SK-N-MC (cell line): ENCODE measurements around the gene FEV.

Experiments used
- DNase-seq: peaks from one replicate; pipeline ENCODE4 v3.0.0-alpha.2; 2011; ENCODE audit warnings: low read depth, low spot score
- H3K27ac ChIP-seq: fragments of 200-600 bp; sonication (generic); 2 replicates; pipeline ENCODE4 v1.5.1; 2016; ENCODE audit warnings: mixed run types
- H3K36me3 ChIP-seq: fragments of 200-600 bp; sonication (generic); 2 replicates; pipeline ENCODE4 v1.6.1; 2017; ENCODE audit warnings: antibody characterized with exemption, low read length, mixed read lengths; ENCODE audit not compliant: insufficient read depth
- H3K4me3 ChIP-seq: fragments of 200-600 bp; sonication (generic); 2 replicates; pipeline ENCODE4 v1.5.1; 2016
- H3K9ac ChIP-seq: fragments of 200-600 bp; sonication (generic); 2 replicates; pipeline ENCODE4 v1.8.0; 2017; ENCODE audit warnings: mixed run types, mixed read lengths; ENCODE audit not compliant: insufficient read length
- H3K9me3 ChIP-seq: fragments of 200-600 bp; sonication (generic); 2 replicates; pipeline ENCODE4 v1.6.1; 2017; ENCODE audit warnings: low read depth, mild to moderate bottlenecking, antibody characterized with exemption, low read length, moderate library complexity, mixed read lengths
- EZH2 ChIP-seq: fragments of 200-600 bp; sonication (generic); IDR thresholded peaks from one replicate; pipeline ENCODE4 v1.6.1; 2017; ENCODE audit warnings: antibody characterized with exemption
- FOXP2 ChIP-seq: optimal IDR thresholded peaks from 2 replicates; pipeline ENCODE3; 2011; ENCODE audit warnings: mild to moderate bottlenecking, moderate library complexity; ENCODE audit not compliant: insufficient read depth; ENCODE audit errors: extremely low read length, control extremely low read depth
- POLR2AphosphoS5 ChIP-seq: IDR thresholded peaks from 2 replicates; pipeline ENCODE4 v1.6.1; 2012; ENCODE audit warnings: mild to moderate bottlenecking, low read depth, low read length, borderline replicate concordance

The FEV gene

GRCh38 chr2:219003979-219004378 is 19.0 kb upstream of the FEV start:
- Histone ChIP-seq H3K9ac (no peak overlapping the region), H3K36me3 (no peaks in the 10 kb centered on the region), H3K4me3 (no peak overlapping the region), H3K27ac (no peak overlapping the region), H3K9me3 (no peaks in the 10 kb centered on the region)
- no peak for DNase-seq
- TF ChIP-seq EZH2, result no peak

- H3K36me3 ChIP-seq, result no peaks in the 10 kb centered on the region
- TF ChIP-seq POLR2AphosphoS5 (no peak), EZH2 (no peak), FOXP2 (no peak)
- no peak overlapping the region for H3K27ac ChIP-seq
- no peak overlapping the region for H3K9ac ChIP-seq
- no peak for DNase-seq
- H3K4me3 ChIP-seq, result no peak overlapping the region
- H3K9me3 ChIP-seq, result no peaks in the 10 kb centered on the region
Measured at GRCh38 chr2:219003267-219003634, 18.3 kb upstream of the FEV start.

DNA sequence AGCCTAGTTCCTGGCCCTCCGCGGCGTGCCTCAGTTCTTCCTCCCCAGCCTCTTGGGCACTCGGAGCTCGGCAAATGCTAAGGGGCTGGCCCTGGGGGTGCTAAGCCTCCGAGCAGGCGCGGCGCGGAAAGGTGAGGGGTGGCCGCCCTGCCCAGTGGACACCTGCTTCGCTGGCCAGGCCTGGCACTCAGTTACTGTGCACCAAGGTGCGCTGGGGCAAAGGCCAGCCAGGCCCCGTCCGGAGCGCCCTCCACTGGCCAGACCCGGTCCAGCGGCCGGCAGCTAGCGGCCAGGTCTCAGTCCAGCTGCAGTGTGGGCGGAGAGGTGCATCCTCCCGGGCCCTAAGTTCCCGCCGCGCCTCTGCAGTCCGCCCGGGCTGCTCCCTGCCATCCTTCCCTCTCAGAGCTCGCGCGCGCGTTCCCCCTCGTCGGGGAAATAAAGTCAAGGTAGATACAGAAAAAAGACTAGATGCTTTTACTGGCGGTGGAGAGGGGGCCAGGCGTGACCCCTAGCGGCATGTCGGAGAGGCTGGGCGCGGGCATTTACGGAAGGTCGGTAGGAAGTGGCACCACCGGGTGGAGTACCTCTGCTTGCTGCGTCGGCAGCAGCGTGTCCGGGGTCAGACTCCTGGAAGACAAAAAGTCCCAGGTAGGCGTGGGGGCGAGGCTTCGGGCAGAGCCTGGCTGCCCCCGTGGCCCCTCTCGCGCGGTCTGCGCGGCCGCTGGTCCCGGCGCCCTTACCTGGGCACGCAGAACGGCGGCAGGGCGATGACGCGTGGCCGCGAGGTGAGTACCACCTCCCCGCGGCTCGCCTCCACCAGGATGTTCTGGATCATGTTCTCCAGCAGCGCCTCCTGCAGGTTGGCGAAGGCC is 17.6 kb upstream of the FEV start:
- Histone ChIP-seq H3K36me3 (no peaks in the 10 kb centered on the region), H3K4me3 (no peak overlapping the region), H3K27ac (no peak overlapping the region), H3K9me3 (no peaks in the 10 kb centered on the region), H3K9ac (no peak overlapping the region)
- TF ChIP-seq EZH2, result no peak
- DNase-seq, result no peak

- no peak for TF ChIP-seq FOXP2
- no peak for TF ChIP-seq POLR2AphosphoS5
- no peak for TF ChIP-seq EZH2
- no peaks in the 10 kb centered on the region for H3K9me3 ChIP-seq
- H3K27ac ChIP-seq, result no peak overlapping the region
- DNase-seq, result no peak
- H3K36me3 ChIP-seq, result no peaks in the 10 kb centered on the region
- H3K4me3 ChIP-seq, result no peak overlapping the region
- no peak overlapping the region for H3K9ac ChIP-seq
Measured at GRCh38 chr2:219001577-219002394, 16.8 kb upstream of the FEV start.

DNA sequence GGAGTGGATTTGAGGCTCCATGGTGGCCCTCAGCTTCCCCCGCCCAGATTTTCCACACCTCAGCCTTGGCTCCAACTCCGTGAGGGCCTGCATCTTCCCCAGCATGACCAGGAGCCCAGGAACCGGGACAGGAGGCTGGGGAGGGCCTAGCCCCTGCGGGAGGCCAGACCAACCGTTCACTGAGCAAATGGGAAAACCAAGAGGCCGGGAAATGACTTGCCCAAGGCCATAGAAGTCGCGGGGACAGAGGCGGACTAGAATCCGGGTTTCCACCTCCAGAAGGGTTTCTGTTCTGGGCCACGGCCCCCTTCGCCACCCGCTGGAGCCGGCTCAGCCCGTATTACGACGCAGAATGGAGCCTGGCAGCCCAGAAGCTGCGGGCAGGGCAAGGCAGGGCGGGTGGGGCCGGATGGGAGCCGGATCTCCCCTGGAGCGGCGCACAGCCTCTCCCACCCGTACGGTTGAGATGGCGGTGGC is 16.2 kb upstream of the FEV start:
- H3K27ac ChIP-seq, result no peak overlapping the region
- H3K4me3 ChIP-seq, result no peak overlapping the region
- no peak for TF ChIP-seq POLR2AphosphoS5
- TF ChIP-seq EZH2, result no peak
- no peak for TF ChIP-seq FOXP2
- H3K36me3 ChIP-seq, result no peaks in the 10 kb centered on the region
- H3K9me3 ChIP-seq, result no peaks in the 10 kb centered on the region
- no peak for DNase-seq
- no peak overlapping the region for H3K9ac ChIP-seq

- no peak overlapping the region for H3K4me3 ChIP-seq
- H3K9me3 ChIP-seq, result no peaks in the 10 kb centered on the region
- no peak for DNase-seq
- no peak overlapping the region for H3K9ac ChIP-seq
- TF ChIP-seq POLR2AphosphoS5, result no peak
- TF ChIP-seq FOXP2, result no peak
- TF ChIP-seq EZH2, result no peak
- no peaks in the 10 kb centered on the region for H3K36me3 ChIP-seq
- no peak overlapping the region for H3K27ac ChIP-seq
Measured at GRCh38 chr2:219000569-219000960, 15.6 kb upstream of the FEV start.

DNA sequence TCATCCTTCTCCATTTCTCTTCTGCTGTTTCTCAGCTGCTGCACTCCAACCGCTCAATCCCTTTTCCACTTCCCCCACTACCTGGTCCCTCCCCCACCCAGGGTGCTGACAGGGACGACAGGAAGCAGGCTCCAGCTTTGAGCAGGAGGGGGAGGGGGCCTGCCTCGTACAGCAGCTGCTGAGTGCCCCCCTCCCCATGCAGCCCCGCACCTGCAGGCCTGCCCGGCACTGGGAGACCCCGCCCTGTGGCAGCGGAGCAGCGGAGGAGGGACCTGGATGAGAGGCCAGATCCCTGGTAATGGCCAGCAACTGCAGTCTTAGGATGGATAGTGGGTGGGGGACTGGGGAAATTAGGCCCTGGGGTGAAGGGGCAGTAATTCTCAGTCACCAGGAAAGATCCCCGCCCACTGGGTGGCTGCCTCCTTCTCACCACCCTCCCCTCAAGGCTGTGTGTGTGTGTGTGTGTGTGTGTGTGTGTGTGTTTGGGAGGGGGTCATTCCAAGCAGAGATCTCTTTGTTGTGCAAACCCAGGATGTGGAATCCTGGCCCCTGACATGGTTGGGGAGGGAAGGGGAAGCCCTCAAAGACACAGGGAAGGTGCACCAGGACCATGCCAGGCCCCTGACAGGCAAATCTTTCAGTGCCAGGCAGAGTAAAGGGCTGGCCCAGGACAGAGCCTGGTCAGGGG is 15.0 kb upstream of the FEV start:
- TF ChIP-seq EZH2, result no peak
- no peak for TF ChIP-seq FOXP2
- TF ChIP-seq POLR2AphosphoS5, result no peak
- Histone ChIP-seq H3K27ac (no peak overlapping the region), H3K36me3 (no peaks in the 10 kb centered on the region)

GRCh38 chr2:218999021-218999880 is 14.3 kb upstream of the FEV start:
- no peaks in the 10 kb centered on the region for H3K36me3 ChIP-seq
- H3K27ac ChIP-seq, result no peak overlapping the region
- TF ChIP-seq FOXP2 (no peak), EZH2 (no peak), POLR2AphosphoS5 (no peak)
- DNase-seq, result no peak
- H3K4me3 ChIP-seq, result no peak overlapping the region
- no peak overlapping the region for H3K9ac ChIP-seq
- no peaks in the 10 kb centered on the region for H3K9me3 ChIP-seq

More for the DNA sequence above, 15.0 kb upstream of the FEV start:
- DNase-seq, result no peak
- Histone ChIP-seq H3K9me3 (no peaks in the 10 kb centered on the region), H3K4me3 (no peak overlapping the region), H3K9ac (no peak overlapping the region)
